GM23338 (cell line): ENCODE data around the gene GPC6. TPM values are rescaled to one million over a fixed set of nuclear protein-coding genes. Genes with fewer than 3 reads are reported as not detected.

Experiments
- ATAC-seq: fragments of 200-7000 bp; cut with Tn5 transposase; 3 replicates; pipeline ENCODE4 v1.9.1; 2020
- DNase-seq: peaks from one replicate; pipeline ENCODE4 v3.0.0-alpha.2; 2015; ENCODE audit warnings: low spot score
- H2AFZ ChIP-seq: fragments of 200-600 bp; sonication (generic); 2 replicates; pipeline ENCODE4 v1.8.0; 2016; ENCODE audit warnings: antibody characterized with exemption, mild to moderate bottlenecking, moderate library complexity
- H3F3A ChIP-seq: fragments of 200-600 bp; sonication (generic); replicated peaks from 2 replicates; pipeline ENCODE4 v1.8.0; 2017; ENCODE audit warnings: antibody characterized with exemption, mixed run types, low read depth
- H3K27ac ChIP-seq: fragments of 200-600 bp; sonication (generic); 2 replicates; pipeline ENCODE4 v1.6.1; 2016; ENCODE audit warnings: low read depth
- H3K27me3 ChIP-seq: fragments of 200-600 bp; sonication (generic); 2 replicates; pipeline ENCODE4 v1.8.0; 2016; ENCODE audit warnings: mild to moderate bottlenecking, mixed run types, moderate library complexity; ENCODE audit not compliant: insufficient read depth
- H3K36me3 ChIP-seq: fragments of 200-600 bp; sonication (generic); 2 replicates; pipeline ENCODE4 v1.8.0; 2016; ENCODE audit warnings: mild to moderate bottlenecking; ENCODE audit not compliant: insufficient read depth
- H3K4me1 ChIP-seq: fragments of 200-600 bp; sonication (generic); 2 replicates; pipeline ENCODE4 v1.8.0; 2016; ENCODE audit warnings: mild to moderate bottlenecking, moderate library complexity; ENCODE audit not compliant: insufficient read depth
- H3K4me2 ChIP-seq: fragments of 200-600 bp; sonication (generic); 2 replicates; pipeline ENCODE4 v1.7.1; 2017; ENCODE audit warnings: mixed run types
- H3K4me3 ChIP-seq: fragments of 200-600 bp; sonication (generic); 2 replicates; pipeline ENCODE4 v1.6.1; 2016; ENCODE audit warnings: mixed run types
- H3K79me2 ChIP-seq: fragments of 200-600 bp; sonication (generic); replicated peaks from 2 replicates; pipeline ENCODE4 v1.8.0; 2017; ENCODE audit warnings: mild to moderate bottlenecking; ENCODE audit not compliant: insufficient read depth
- H3K9me2 ChIP-seq: fragments of 200-600 bp; sonication (generic); 2 replicates; pipeline ENCODE4 v1.8.0; 2017; ENCODE audit not compliant: insufficient read depth
- H4K20me1 ChIP-seq: fragments of 200-600 bp; sonication (generic); replicated peaks from 2 replicates; pipeline ENCODE4 v1.8.0; 2017; ENCODE audit warnings: mild to moderate bottlenecking; ENCODE audit not compliant: insufficient read depth
- H3K27ac Mint-ChIP-seq: 2 replicates; pipeline ENCODE4 v1.8.0; 2020; ENCODE audit warnings: inconsistent platforms, mild to moderate bottlenecking, moderate library complexity, mixed read lengths
- H3K27me3 Mint-ChIP-seq: 3 replicates; pipeline ENCODE4 v1.8.0; 2022; ENCODE audit warnings: low read depth, mild to moderate bottlenecking, moderate library complexity, mixed read lengths, inconsistent platforms; ENCODE audit not compliant: insufficient read depth, poor library complexity
- H3K36me3 Mint-ChIP-seq: 3 replicates; pipeline ENCODE4 v1.8.0; 2021; ENCODE audit warnings: low read depth, mild to moderate bottlenecking, inconsistent platforms, moderate library complexity, mixed read lengths
- H3K4me1 Mint-ChIP-seq: 3 replicates; pipeline ENCODE4 v1.8.0; 2020; ENCODE audit warnings: mild to moderate bottlenecking, inconsistent platforms, mixed read lengths
- H3K4me3 Mint-ChIP-seq: 3 replicates; pipeline ENCODE4 v1.8.0; 2021; ENCODE audit warnings: moderate library complexity, mild to moderate bottlenecking, inconsistent platforms, mixed read lengths
- H3K9me3 Mint-ChIP-seq: 3 replicates; pipeline ENCODE4 v1.8.0; 2020; ENCODE audit warnings: moderate library complexity, mild to moderate bottlenecking, inconsistent platforms, mixed read lengths
- EZH2 ChIP-seq: fragments of 200-600 bp; sonication (generic); IDR thresholded peaks from one replicate; pipeline ENCODE4 v1.8.0; 2017; ENCODE audit warnings: antibody characterized with exemption, mild to moderate bottlenecking, low read depth; ENCODE audit not compliant: unreplicated experiment
- EZH2phosphoT487 ChIP-seq: fragments of 200-600 bp; sonication (generic); IDR thresholded peaks from one replicate; pipeline ENCODE4 v1.8.1; 2018; ENCODE audit warnings: antibody characterized with exemption; ENCODE audit not compliant: unreplicated experiment
- NANOG ChIP-seq: IDR thresholded peaks from 2 replicates; pipeline ENCODE4 v1.6.1; 2016; ENCODE audit warnings: antibody characterized with exemption, borderline replicate concordance
- POLR2AphosphoS5 ChIP-seq: IDR thresholded peaks from 2 replicates; pipeline ENCODE4 v1.6.1; 2016; ENCODE audit warnings: antibody characterized with exemption, low read depth
- STAT1 ChIP-seq: IDR thresholded peaks from one replicate; pipeline ENCODE4 v1.6.1; 2016; ENCODE audit warnings: antibody characterized with exemption; ENCODE audit not compliant: unreplicated experiment
- ZNF114 ChIP-seq: fragments of 250-450 bp; sonication (Bioruptor Pico); IDR thresholded peaks from 2 replicates; pipeline ENCODE4 v1.5.0; 2020; ENCODE audit warnings: mild to moderate bottlenecking, moderate library complexity
- ZNF331 ChIP-seq: fragments of 250-450 bp; sonication (Bioruptor Pico); IDR thresholded peaks from 2 replicates; pipeline ENCODE4 v1.5.0; 2020; ENCODE audit warnings: low read depth, mild to moderate bottlenecking, moderate library complexity
- polyA plus RNA-seq: library from polyadenylated mRNA; unstranded; fragments of >200 nt; fragmentation: Nextera tagmentation; extraction: Ambion mirVana; gene quantifications from 2 replicates; pipeline ENCODE4 v1.2.1, GENCODE V29; 2016
- total RNA-seq: library from RNA; depleted of rRNA; stranded (reverse); fragments of >200 nt; shearing (Covaris generic); gene quantifications from 2 replicates; pipeline ENCODE4 v1.2.3, GENCODE V29; 2014
- TF ChIP-seq, protein P1 (sequence below), 2 experiments: fragments of 200-600 bp in 1 of 2; sonication (generic) in 1 of 2; conservative IDR thresholded peaks; 2 replicates each; pipeline versions ENCODE4 v1.5.1 to v1.6.1; 2016 to 2017; ENCODE audit warnings: antibody characterized with exemption in 2 of 2, low read depth in 2 of 2, mild to moderate bottlenecking in 2 of 2, moderate library complexity in 1 of 2

The GPC6 gene
- total and polyA plus RNA-seq, 2 experiments from 2014 or later = 6.4 to 28.6 TPM

DNA sequence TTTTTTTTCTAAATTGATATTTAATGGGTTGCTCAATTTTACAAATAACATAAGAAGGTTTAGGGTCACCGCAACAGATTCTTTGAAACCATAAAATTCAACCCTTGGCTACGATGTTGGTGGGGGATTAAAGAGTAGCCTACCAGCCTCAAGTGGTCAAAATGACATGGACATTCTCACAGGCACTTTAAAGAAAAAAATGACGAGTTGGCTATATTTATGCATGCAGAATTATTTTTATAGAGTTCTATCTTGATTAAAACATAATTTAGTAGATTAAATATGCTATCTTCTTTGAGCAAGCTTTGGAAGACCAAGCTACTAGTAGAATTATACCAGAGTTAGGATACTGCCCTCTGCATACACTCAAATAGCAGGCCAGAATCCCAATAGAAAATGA is 959.9 kb downstream of the GPC6 start (continued):
- TF ChIP-seq, protein P1, sequence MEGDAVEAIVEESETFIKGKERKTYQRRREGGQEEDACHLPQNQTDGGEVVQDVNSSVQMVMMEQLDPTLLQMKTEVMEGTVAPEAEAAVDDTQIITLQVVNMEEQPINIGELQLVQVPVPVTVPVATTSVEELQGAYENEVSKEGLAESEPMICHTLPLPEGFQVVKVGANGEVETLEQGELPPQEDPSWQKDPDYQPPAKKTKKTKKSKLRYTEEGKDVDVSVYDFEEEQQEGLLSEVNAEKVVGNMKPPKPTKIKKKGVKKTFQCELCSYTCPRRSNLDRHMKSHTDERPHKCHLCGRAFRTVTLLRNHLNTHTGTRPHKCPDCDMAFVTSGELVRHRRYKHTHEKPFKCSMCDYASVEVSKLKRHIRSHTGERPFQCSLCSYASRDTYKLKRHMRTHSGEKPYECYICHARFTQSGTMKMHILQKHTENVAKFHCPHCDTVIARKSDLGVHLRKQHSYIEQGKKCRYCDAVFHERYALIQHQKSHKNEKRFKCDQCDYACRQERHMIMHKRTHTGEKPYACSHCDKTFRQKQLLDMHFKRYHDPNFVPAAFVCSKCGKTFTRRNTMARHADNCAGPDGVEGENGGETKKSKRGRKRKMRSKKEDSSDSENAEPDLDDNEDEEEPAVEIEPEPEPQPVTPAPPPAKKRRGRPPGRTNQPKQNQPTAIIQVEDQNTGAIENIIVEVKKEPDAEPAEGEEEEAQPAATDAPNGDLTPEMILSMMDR (conservative IDR thresholded peaks at IDR 0.05; ENCODE audit: low read depth in 2 of 2) = no peak
- TF ChIP-seq STAT1 (no peak), EZH2 (no peak), ZNF331 (no peak)

DNA sequence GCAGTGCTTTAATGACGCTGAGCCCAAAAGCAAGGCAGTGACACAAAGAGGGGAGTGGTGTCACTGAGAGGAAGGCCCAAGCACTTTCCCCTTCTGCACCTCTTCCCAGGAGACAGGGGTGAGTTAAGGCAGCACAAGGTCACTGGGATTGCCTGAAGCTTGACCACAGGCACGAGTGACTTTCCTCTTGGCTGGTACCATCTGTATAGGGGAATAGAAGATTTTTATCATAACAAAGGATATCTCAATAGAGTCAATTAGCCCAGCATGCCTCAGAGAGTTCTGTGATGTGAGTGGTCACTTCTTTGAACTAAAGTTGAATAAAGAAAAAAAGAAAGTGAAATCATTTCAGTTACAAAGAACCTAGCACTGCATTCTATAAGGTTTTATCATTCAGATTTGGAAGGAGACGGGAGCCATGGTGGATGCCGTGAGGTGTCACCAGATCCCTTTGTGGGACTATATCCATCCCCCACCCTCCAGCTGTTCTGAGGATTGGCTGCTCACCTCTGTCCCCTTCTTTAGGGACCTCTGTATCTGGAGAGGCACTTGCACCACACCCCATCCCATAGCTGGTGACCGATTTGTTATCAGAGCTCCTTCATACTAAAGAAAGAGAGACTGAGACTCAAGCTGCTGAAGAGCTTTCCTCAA is 961.7 kb downstream of the GPC6 start:
- no peaks in the 10 kb centered on the region for H4K20me1 ChIP-seq
- no peak overlapping the region for H3K27ac ChIP-seq
- no peak overlapping the region for H2AFZ ChIP-seq
- TF ChIP-seq EZH2phosphoT487 (no peak), ZNF114 (CRISPR knock-in tag) (no peak), NANOG (peak; percentile 26; the same call in 1 of the 2 replicates)
- no peaks in the 10 kb centered on the region for H3K9me2 ChIP-seq
- peaks cover 18% of the 10 kb centered on the region for H3K4me1 ChIP-seq
- Mint-ChIP-seq H3K4me1 (peaks cover 15% of the 10 kb centered on the region), H3K9me3 (no peaks in the 10 kb centered on the region), H3K27me3 (no peaks in the 10 kb centered on the region), H3K4me3 (no peak overlapping the region), H3K27ac (no peak overlapping the region), H3K36me3 (no peaks in the 10 kb centered on the region)
- H3K36me3 ChIP-seq = no peaks in the 10 kb centered on the region
- ATAC-seq = peak; percentile 73
- no peaks in the 10 kb centered on the region for H3K27me3 ChIP-seq
- no peaks in the 10 kb centered on the region for H3K79me2 ChIP-seq
- H3F3A ChIP-seq = 0 out of 2 replicates have a peak, but pooled peaks cover 3% of the 10 kb centered on the region
- peak; percentile 48 for DNase-seq
- H3K4me2 ChIP-seq = peak overlapping the region; percentile 53
- peak overlapping the region; percentile 9; the same call in 1 of the 2 replicates for H3K4me3 ChIP-seq

DNA sequence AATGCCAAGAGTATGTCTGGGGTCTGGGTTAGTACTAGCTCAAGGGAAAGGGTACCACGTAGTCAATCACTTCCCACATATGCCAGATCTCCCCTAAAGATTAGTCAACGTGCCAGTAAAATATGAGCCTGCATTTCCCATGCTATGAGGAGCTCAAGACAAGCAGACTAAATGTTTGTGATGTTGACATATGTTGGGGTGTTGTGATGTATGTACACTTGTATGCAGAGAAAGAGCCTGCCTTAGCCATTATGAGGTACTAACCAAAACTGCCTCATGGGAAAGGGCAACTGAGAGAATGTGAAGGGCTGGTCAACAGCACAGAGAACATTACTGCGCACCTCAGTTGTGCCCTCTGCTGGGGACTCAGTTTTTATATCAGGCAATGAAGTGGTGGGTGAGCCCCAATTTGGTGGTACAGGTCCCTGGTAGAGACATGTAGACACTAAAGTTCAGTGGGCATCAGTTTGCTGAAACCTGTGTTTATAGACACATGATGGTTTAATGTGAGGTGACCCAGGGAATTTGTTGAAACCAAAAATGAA is 965.9 kb downstream of the GPC6 start:
- ATAC-seq (peak; percentile 82), DNase-seq (peak; percentile 63)
- no peaks in the 10 kb centered on the region for H3K79me2 ChIP-seq
- H3K4me3 ChIP-seq = no peak overlapping the region
- Mint-ChIP-seq H3K9me3 (no peaks in the 10 kb centered on the region), H3K27ac (no peak overlapping the region), H3K4me3 (no peak overlapping the region), H3K36me3 (no peaks in the 10 kb centered on the region), H3K4me1 (peaks cover 15% of the 10 kb centered on the region), H3K27me3 (no peaks in the 10 kb centered on the region)
- H3K4me1 ChIP-seq = peaks cover 17% of the 10 kb centered on the region
- no peaks in the 10 kb centered on the region for H3K9me2 ChIP-seq
- H4K20me1 ChIP-seq = no peaks in the 10 kb centered on the region
- no peak overlapping the region for H3K4me2 ChIP-seq
- H3F3A ChIP-seq = 0 out of 2 replicates have a peak, but pooled peaks cover 3% of the 10 kb centered on the region
- no peaks in the 10 kb centered on the region for H3K27me3 ChIP-seq
- TF ChIP-seq EZH2phosphoT487 = no peak
- TF ChIP-seq POLR2AphosphoS5 = no peak
- no peak for TF ChIP-seq EZH2
- TF ChIP-seq, protein P1 (conservative IDR thresholded peaks at IDR 0.05; ENCODE audit: low read depth in 2 of 2) = peak; percentile 77 to 86
- no peak for TF ChIP-seq ZNF331
- no peaks in the 10 kb centered on the region for H3K36me3 ChIP-seq
- H2AFZ ChIP-seq = no peak overlapping the region
- H3K27ac ChIP-seq = no peak overlapping the region
